Ascending aorta (tissue), 2 donors: ENCODE results near the gene LRRC7. TPM values are rescaled to one million over a fixed set of nuclear protein-coding genes. Genes with fewer than 3 reads are reported as not detected.
"Not testable (repeated sequence)": the region's sequence is repeated elsewhere in the genome, so short reads cannot be mapped to it uniquely, and the experiment has no call there.

Experiments used
- DNase-seq, 2 donors: peaks; one replicate each; pipeline ENCODE4 v3.0.0-alpha.2; 2019; ENCODE audit warnings: low spot score in 2 of 2
- H3K27ac ChIP-seq, 2 donors: fragments of 200-600 bp; sonication (generic); one replicate each; pipeline ENCODE4 v1.5.1; 2016 to 2017; ENCODE audit warnings: mild to moderate bottlenecking in 1 of 2
- H3K27me3 ChIP-seq: fragments of 200-600 bp; sonication (generic); one replicate; pipeline ENCODE4 v1.5.1; 2017
- H3K36me3 ChIP-seq, 2 donors: fragments of 200-600 bp; sonication (generic); one replicate each; pipeline ENCODE4 v1.5.1; 2016
- H3K4me1 ChIP-seq, 2 donors: fragments of 200-600 bp; sonication (generic); one replicate each; pipeline ENCODE4 v1.5.1; 2016 to 2017; ENCODE audit warnings: mild to moderate bottlenecking in 1 of 2
- H3K4me3 ChIP-seq, 2 donors: fragments of 200-600 bp; sonication (generic); one replicate each; pipeline ENCODE4 v1.5.1; 2016 to 2017; ENCODE audit warnings: mild to moderate bottlenecking in 1 of 2
- H3K9me3 ChIP-seq, 2 donors: fragments of 200-600 bp; sonication (generic); one replicate each; pipeline ENCODE4 v1.5.1; 2016
- CTCF ChIP-seq, 3 experiments: fragments of 200-600 bp in 2 of 3; fragments of 450-650 bp in 1 of 3; sonication (generic) in 2 of 3; IDR thresholded peaks; one replicate each; pipeline ENCODE4 v1.5.1; 2016 to 2019; ENCODE audit warnings: antibody characterized with exemption in 3 of 3, mild to moderate bottlenecking in 1 of 3, moderate library complexity in 1 of 3
- intact Hi-C: fragments of 100-400 bp; cut with DNase I; formaldehyde crosslinking; loops from one replicate; pipeline ENCODE4 v1.15.1; 2023
- total RNA-seq: library from RNA; depleted of rRNA; stranded (reverse); fragments of >200 nt; gene quantifications from one replicate; pipeline ENCODE4 v1.1.0, GENCODE V29; 2016

LRRC7 gene
- total RNA-seq, 1 donor from 2014 or later = not detected

GRCh38 chr1:70044832-70045231 lies 477.1 kb downstream of the LRRC7 start:
- DNase-seq = no peak
- TF ChIP-seq CTCF (IDR thresholded peaks at IDR 0.05) = no peak
- Histone ChIP-seq H3K36me3 (no peaks in the 10 kb centered on the region), H3K9me3 (no peaks in the 10 kb centered on the region), H3K27ac (no peak overlapping the region), H3K4me1 (no peaks in the 10 kb centered on the region), H3K27me3 (no peaks in the 10 kb centered on the region), H3K4me3 (no peak overlapping the region)
- intact Hi-C loops = no loop called here

- H3K9me3 ChIP-seq, DNase-seq, H3K27ac ChIP-seq, intact Hi-C loops, H3K27me3 ChIP-seq, H3K4me1 ChIP-seq, H3K36me3 ChIP-seq, H3K4me3 ChIP-seq: not testable (repeated sequence)
Measured at GRCh38 chr1:70045581-70045980, 477.9 kb downstream of the LRRC7 start.

GRCh38 chr1:70048336-70049094 lies 480.8 kb downstream of the LRRC7 start:
- Histone ChIP-seq H3K27me3 (no peaks in the 10 kb centered on the region), H3K4me1 (no peaks in the 10 kb centered on the region), H3K9me3 (no peaks in the 10 kb centered on the region), H3K4me3 (no peak overlapping the region), H3K36me3 (no peaks in the 10 kb centered on the region), H3K27ac (no peak overlapping the region)
- intact Hi-C loops = no loop called here
- DNase-seq = no peak
- TF ChIP-seq CTCF (IDR thresholded peaks at IDR 0.05) = no peak

- no peak overlapping the region for H3K27ac ChIP-seq
- intact Hi-C loops = no loop called here
- no peak for TF ChIP-seq CTCF (IDR thresholded peaks at IDR 0.05)
- no peaks in the 10 kb centered on the region for H3K9me3 ChIP-seq
- no peaks in the 10 kb centered on the region for H3K27me3 ChIP-seq
- H3K4me3 ChIP-seq = no peak overlapping the region
- no peaks in the 10 kb centered on the region for H3K4me1 ChIP-seq
- H3K36me3 ChIP-seq = no peaks in the 10 kb centered on the region
- DNase-seq = no peak
Measured at GRCh38 chr1:70051926-70052325, 484.2 kb downstream of the LRRC7 start.

- intact Hi-C loops = no loop called here
- no peaks in the 10 kb centered on the region for H3K27me3 ChIP-seq
- no peak for TF ChIP-seq CTCF (IDR thresholded peaks at IDR 0.05)
- H3K27ac ChIP-seq = no peak overlapping the region
- no peaks in the 10 kb centered on the region for H3K9me3 ChIP-seq
- no peak overlapping the region for H3K4me3 ChIP-seq
- H3K36me3 ChIP-seq = no peaks in the 10 kb centered on the region
- H3K4me1 ChIP-seq = no peaks in the 10 kb centered on the region
- DNase-seq = no peak
Measured at GRCh38 chr1:70057500-70057899, 489.8 kb downstream of the LRRC7 start.

- DNase-seq = no peak
- no peak overlapping the region for H3K27ac ChIP-seq
- intact Hi-C loops = no loop called here
- H3K27me3 ChIP-seq = no peaks in the 10 kb centered on the region
- H3K4me1 ChIP-seq = no peaks in the 10 kb centered on the region
- H3K4me3 ChIP-seq = no peak overlapping the region
- no peaks in the 10 kb centered on the region for H3K36me3 ChIP-seq
- TF ChIP-seq CTCF (IDR thresholded peaks at IDR 0.05) = no peak
- H3K9me3 ChIP-seq = no peaks in the 10 kb centered on the region
Measured at GRCh38 chr1:70061231-70061630, 493.5 kb downstream of the LRRC7 start.
